Medulla oblongata (tissue), 1 donor: ENCODE measurements around the gene PEAK3.

Experiments used
- DNase-seq: peaks from one replicate; pipeline ENCODE4 v3.0.0-alpha.2; 2015; ENCODE audit errors: extremely low spot score

The PEAK3 gene

GRCh38 chr19:2251106-2252054, 30.6 kb downstream of the PEAK3 start:
- no peak for DNase-seq

- DNase-seq: no peak
These were observed 31.2 kb downstream of the PEAK3 start for GRCh38 chr19:2250766-2251105.

- no peak for DNase-seq
These were observed 31.9 kb downstream of the PEAK3 start for GRCh38 chr19:2249880-2250765.

DNA sequence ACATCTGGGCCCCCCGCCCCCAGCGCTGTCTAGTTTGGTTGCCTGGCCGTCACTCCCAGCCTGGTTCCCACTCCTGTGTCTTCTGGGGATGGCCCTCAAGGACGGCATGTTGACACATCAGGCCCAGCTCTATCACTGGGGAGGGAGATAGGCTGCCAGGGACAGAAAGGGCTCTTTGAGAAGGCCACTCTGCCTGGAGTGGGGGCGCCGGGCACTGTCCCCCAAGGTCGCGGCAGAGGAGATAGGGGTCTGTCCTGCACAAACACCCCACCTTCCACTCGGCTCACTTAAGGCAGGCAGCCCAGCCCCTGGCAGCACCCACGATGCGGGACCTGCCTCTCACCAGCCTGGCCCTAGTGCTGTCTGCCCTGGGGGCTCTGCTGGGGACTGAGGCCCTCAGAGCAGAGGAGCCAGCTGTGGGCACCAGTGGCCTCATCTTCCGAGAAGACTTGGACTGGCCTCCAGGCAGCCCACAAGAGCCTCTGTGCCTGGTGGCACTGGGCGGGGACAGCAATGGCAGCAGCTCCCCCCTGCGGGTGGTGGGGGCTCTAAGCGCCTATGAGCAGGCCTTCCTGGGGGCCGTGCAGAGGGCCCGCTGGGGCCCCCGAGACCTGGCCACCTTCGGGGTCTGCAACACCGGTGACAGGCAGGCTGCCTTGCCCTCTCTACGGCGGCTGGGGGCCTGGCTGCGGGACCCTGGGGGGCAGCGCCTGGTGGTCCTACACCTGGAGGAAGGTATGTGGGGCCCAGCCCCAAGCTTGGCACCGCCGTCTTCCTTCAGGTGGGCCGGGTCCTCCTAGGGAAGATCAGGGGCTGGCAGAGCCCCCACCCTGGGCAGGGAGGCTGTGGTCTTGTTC, 32.7 kb downstream of the PEAK3 start, which contains the start of gene AMH:
AMH (plus strand) TSS at position 314 of the 857 bp plus-strand sequence; CDS start at position 324, 10 bp downstream.
- no peak for DNase-seq

- DNase-seq: no peak
These were observed 33.6 kb downstream of the PEAK3 start for GRCh38 chr19:2248136-2249009.

GRCh38 chr19:2247433-2248101, 34.4 kb downstream of the PEAK3 start:
- DNase-seq: no peak

DNA sequence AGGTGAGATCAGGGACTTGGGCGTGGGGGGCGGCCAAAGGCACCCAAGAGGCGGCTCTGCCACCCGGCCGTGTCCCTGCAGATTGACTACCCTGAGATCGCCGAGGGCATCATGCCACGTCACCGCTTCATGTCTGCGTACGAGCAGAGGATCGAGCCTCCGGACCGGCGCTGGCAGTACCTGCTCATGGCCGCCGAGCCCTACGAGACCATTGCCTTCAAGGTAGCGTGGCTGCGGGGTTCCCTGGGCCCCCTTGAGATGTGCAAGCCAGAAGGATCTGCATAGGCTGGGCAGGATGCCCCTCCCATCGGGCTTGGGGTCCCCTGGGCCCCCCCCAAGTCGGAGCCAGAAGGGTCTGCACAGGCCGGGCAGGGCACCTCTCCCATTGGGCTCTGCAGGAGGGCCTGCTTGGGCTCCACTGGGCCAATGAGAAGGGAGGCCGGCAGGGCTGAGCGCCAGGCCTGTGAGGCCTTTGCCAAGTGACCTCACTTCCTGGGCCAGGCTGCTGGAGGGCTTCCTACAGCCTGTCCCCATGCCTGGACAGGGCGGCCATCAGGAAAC, 35.1 kb downstream of the PEAK3 start:
- DNase-seq: peak; percentile 56

GRCh38 chr19:2246014-2246620, 35.9 kb downstream of the PEAK3 start:
- DNase-seq: no peak

- no peak for DNase-seq
These were observed 36.7 kb downstream of the PEAK3 start for GRCh38 chr19:2245273-2245672.

DNA sequence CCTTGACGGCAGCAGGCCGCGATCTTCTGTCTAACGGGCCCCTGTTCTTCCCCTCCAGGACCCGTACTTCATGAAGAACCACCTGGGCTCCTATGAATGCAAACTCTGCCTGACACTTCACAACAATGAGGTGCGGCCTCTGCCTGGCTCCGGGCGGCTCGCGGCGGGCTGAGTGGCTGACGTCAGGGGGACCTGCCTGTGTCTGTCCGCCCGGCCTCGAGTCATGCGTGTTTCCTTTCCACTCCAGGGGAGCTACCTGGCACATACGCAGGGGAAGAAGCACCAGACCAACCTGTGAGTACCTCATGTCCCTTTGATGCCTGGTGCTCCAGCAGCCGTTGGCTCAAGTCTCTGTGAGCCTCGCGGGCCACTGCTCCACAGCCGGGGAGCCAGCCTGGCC, 37.5 kb downstream of the PEAK3 start:
- DNase-seq: no peak

DNA sequence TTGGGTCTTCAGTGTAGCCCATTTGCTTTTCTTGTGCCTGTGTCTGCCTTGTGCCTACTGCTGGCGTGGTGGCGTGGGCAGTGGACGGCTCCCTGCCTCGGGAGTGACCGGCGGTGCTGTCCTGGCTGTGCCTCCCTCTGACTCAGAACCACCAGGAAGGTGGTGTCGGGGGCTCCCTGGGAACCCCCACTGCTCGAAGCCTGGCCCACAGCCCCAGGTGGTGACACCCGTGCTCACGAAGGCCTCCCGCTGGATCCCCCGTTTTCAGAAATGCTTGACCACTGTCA, 37.9 kb downstream of the PEAK3 start:
- no peak for DNase-seq

DNA sequence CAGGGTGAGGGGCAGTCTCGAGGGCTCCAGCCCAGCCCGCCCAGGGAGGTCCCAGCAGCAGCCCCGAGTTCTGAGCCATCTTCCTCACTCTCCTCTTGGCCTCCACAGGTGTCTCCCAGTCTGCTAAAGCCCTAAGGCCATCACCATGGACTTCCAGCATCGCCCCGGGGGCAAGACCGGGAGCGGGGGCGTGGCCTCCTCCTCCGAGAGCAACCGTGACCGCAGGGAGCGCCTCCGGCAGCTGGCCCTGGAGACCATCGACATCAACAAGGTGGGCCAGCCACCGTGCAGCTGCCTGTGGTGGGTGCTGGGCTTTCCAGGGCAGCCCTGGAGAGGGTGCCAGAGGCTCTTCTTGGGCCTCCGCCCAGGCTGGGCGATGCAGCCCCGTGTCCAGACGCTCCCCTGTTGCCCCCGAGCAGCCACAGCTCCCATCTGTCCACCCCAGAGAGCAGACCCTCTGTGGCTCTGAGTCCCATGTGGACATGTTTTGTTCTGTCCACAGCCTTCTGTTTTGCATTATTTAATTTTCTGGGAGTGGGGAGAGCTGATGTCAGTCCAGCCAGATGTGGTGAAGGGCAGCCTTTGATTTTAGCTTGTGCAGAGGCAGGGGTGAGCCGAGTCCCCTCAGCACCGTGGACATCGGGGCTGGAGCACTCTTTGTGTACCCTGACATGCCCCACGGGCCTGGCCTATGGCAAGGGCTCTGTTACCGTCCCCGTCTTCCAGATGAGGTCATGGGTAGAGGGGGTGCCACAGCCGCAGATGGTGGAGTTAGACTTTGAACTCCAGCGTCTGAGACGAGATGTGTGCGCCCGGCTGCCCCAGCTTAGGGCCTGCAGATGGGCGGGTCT, 38.5 kb downstream of the PEAK3 start:
- DNase-seq: no peak

DNA sequence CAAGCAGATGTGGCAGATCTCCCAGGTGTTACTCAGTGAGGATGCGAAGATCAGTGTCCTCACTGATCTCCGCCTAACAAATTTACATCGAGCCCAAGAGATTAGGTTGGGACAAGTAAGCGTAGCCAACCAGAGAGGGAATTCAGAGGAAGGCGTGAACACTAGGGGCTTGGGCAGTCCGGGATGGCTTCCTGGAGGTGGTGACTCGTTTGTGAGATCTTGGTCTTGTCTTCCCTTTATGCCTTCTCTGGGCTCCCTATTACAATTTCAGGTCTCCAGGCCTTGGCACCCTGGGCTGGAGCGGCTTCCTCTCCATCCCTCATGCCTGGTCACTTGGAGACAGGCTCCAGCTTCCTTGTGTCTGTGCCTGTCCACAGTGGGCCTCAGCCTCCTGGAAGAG, 39.2 kb downstream of the PEAK3 start:
- no peak for DNase-seq

DNA sequence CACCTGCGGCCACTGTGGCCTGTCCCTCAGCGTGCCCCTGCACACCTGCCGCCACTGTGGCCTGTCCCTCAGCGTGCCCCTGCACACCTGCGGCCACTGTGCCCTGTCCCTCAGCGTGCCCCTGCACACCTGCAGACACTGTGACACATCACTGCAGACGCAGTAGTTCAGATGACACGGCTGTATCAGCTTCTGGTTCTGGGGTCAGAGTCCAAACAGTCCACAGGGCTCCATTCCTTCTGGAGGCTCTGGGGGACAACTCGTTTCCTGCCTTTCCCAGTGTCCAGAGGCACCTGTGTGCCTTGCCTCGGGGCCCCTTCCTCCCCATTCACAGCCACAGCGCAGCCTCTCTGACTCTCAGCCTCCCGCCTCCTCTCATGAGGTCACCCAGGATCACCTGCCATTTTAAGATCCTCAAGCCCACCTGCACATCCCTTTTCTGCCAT, 39.9 kb downstream of the PEAK3 start:
- no peak for DNase-seq

DNA sequence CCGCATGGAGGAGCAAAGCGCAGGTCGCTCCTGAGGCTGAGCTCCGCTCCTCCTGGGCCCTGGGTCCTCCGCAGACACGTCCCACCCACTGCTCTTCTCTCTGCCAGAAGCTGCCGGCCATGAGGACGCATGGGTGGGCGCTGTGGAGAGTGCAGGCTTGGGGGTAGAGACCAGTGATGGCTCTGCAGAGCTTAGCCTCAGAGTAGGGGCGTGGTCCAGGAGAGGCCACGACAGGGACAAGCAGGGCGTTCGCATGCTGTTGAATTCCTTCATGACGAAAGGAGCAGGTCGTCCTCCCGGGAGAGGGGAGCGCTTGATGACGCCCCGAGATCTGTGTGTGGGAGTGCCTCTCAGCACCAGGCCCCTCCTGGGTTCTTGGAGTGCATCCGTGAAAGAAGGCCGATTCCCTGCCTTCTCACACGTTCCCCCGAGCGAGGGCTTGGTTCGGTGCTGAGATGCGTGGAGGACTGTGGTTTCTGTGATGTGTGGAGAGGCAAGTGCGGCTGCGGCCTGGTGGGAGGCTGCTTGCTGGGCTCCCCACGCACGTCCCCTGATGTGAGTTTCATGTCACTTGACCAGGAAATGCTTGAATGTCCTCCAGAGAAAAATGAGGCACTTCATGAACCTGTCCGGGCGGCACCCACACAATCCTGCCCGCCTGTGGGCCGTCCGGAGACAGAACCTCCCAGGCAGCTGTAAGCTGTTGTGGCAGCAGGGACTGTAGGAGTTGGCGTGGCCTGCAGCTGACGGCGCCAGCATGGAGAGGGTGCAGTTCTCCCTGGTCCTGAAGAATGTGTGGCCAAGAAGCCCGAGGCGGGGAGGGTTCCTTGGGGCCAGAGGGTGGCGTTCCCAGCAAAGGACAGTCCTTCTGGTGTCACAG, 40.9 kb downstream of the PEAK3 start:
- DNase-seq: peak; percentile 23

DNA sequence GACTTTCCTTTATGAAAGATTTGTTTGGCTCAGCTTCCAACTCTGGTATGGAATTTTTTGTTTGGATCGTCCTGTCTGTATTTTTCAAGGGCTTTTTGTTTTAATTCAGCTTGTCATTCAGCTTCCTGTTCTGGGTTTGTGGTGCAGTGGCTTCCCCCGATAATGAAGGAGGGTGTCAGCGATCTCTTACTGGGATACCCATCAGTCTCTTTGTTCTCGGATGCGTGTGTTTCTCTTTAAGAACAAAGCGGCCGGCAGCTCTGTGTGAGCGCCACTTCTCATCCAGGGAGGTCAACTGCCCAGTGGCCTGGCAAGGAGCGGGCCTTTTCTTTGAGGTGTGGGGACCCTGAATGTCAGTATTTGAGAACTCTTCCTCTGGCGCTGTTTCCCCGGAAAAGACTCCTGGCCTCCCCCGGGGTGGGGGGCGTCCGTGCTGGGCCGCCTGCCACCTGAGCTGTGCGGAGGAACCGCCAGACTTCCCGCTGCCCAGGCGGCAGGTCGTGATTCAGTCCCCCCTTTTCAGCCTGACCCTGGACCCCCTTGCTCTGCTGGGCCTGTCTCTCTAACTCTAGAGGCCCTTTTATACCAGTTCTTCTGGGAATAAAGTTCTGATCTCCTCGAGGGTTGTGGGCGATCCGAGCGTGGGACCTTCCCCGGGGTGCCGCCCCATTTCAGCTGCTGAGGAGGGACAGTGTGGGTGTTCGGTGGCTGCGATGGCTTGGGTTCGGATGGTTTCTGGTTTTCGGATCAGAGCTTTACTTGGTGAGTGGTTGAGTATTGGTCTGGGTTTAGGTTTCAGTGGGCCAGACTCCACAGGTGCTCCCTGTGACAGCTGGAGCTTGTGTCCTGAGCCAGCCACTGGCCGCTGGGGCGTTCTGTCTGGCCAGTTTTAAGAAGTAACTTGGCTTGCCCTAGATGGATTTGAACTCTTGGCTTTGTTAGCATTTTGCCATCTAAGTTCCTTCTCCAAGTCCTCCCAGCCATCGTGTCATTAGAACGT, 41.9 kb downstream of the PEAK3 start:
- peak; percentile 41 for DNase-seq
